Natural killer cell (primary cell): ENCODE results near the gene HLA-E. TPM values are rescaled to one million over a fixed set of nuclear protein-coding genes. Genes with fewer than 3 reads are reported as not detected.
A peak's percentile ranks its signal among the peaks of the same experiment; 100 is the strongest.

ENCODE experiments used
- ATAC-seq, 3 donors: fragments of 150-1000 bp in 2 of 3; fragments of 200-7000 bp in 1 of 3; cut with Tn5 transposase; 1 replicate in 1 of 3; 2 replicates in 2 of 3; pipeline ENCODE4 v1.10.0; 2021; ENCODE audit warnings: mild to moderate bottlenecking in 2 of 3, moderate library complexity in 2 of 3
- DNase-seq, 2 donors: peaks; one replicate each; pipeline versions ENCODE4 v3.0.0 to v3.0.0-alpha.2; 2013 to 2021; ENCODE audit warnings: mixed read lengths in 1 of 2
- H3K27ac ChIP-seq: one replicate; pipeline ENCODE4 v1.5.1; 2013; ENCODE audit warnings: mild to moderate bottlenecking, low read length
- H3K27me3 ChIP-seq: one replicate; pipeline ENCODE4 v1.6.1; 2013; ENCODE audit warnings: low read length; ENCODE audit not compliant: control insufficient read depth, insufficient read depth
- H3K36me3 ChIP-seq: one replicate; pipeline ENCODE4 v1.6.1; 2013; ENCODE audit warnings: low read length; ENCODE audit not compliant: control insufficient read depth, insufficient read depth
- H3K4me1 ChIP-seq: one replicate; pipeline ENCODE4 v1.6.1; 2013; ENCODE audit warnings: low read length; ENCODE audit not compliant: control insufficient read depth, insufficient read depth
- H3K4me3 ChIP-seq: one replicate; pipeline ENCODE4 v1.5.1; 2013; ENCODE audit warnings: low read length
- H3K9me3 ChIP-seq: one replicate; pipeline ENCODE4 v1.6.1; 2013; ENCODE audit warnings: low read length; ENCODE audit not compliant: control insufficient read depth, insufficient read depth
- H3K27ac Mint-ChIP-seq, 2 donors: one replicate each; pipeline ENCODE4 v1.8.0; 2022; ENCODE audit warnings: mild to moderate bottlenecking in 2 of 2, mixed read lengths in 2 of 2, moderate library complexity in 1 of 2
- H3K27me3 Mint-ChIP-seq, 2 donors: one replicate each; pipeline ENCODE4 v1.8.0; 2022; ENCODE audit warnings: low read depth in 2 of 2, mixed read lengths in 2 of 2
- H3K36me3 Mint-ChIP-seq: one replicate; pipeline ENCODE4 v1.8.0; 2022; ENCODE audit warnings: mixed read lengths
- H3K4me1 Mint-ChIP-seq, 2 donors: one replicate each; pipeline ENCODE4 v1.8.0; 2022; ENCODE audit warnings: mixed read lengths in 2 of 2
- H3K4me3 Mint-ChIP-seq: one replicate; pipeline ENCODE4 v1.8.0; 2022; ENCODE audit warnings: mild to moderate bottlenecking, moderate library complexity, mixed read lengths
- H3K9me3 Mint-ChIP-seq, 2 donors: one replicate each; pipeline ENCODE4 v1.8.0; 2022; ENCODE audit warnings: mixed read lengths in 2 of 2
- WGBS: methylation state at CpG from one replicate; pipeline ENCODE4 v1.1.7; 2013; ENCODE audit warnings: missing lambda C conversion rate; ENCODE audit not compliant: insufficient coverage; 5-methylcytosine and 5-hydroxymethylcytosine counted together
- intact Hi-C: fragments of 100-400 bp; cut with micrococcal nuclease; formaldehyde crosslinking; loops from one replicate; pipeline ENCODE4 v1.14.2; 2022
- total RNA-seq, 4 donors: library from RNA; stranded (reverse); fragments of 120-200 nt in 1 of 4; gene quantifications; one replicate each; pipeline versions ENCODE4 v1.2.3 to v1.2.4, GENCODE V29; 2013 to 2022
- TF ChIP-seq, protein P1 (sequence below): fragments of 200-600 bp; IDR thresholded peaks from one replicate; pipeline ENCODE4 v1.8.0; 2022; ENCODE audit warnings: antibody characterized with exemption

Gene HLA-E
- total RNA-seq, 3 donors from 2014 or later (not counting 1 experiment from before 2014, with no cell fraction given): 1,807 to 2,048 (median 1,904) TPM

DNA sequence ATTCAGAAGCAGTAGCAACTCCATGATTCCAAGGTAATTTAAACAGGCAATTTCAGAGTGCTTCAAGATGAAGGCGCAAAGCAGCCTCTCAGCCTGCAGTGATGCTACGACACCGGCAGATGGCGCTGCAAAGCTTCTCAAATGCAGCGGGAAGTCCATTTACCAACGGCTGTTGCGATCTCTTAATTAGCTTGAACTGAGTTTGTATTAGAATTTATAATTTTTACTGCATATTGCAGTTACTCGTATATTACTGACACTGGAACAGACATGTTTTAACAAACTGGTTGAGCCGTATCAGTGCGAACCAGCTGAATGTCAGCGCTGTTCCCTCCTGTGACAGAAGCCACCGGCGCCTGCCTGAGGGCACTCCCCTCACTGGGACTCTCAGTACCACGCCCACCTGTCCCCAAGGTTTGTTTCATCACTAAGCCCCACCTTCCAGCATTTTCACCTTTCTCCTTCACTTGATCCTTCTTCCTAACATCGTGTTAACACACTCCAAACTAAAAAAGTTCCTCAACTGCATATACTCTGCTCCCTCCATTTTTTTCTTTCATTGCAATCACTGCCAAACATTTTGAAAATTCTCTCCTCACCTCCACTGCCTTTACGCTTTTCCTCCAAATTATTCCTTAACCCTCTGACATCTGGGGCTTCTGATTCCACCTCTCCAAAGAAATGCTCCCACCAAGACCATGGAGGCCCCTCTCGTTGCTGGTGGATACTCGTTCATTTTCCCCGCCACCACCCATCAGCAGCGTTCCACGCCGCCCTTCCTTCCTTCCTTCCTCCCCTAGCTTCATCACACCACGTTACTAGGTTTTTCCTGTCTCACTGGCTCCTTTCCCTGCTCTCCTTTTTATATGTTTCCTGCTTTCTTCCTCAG lies 52.5 kb downstream of the HLA-E start:
- Mint-ChIP-seq H3K36me3 (no peaks in the 10 kb centered on the region), H3K4me1 (peaks cover 32 to 34% of the 10 kb centered on the region in 2 donors), H3K4me3 (peak overlapping the region; percentile 86), H3K27ac (peak overlapping the region; percentile 69 to 81), H3K27me3 (no peaks in the 10 kb centered on the region), H3K9me3 (no peaks in the 10 kb centered on the region)
- peak overlapping the region; percentile 4 for H3K4me3 ChIP-seq
- intact Hi-C loops: loop anchor here (1.0 to 5.0 kb wide), 3 partner anchors 56 to 131 kb away; partner anchors contain the start of genes DHX16, MRPS18B and PPP1R10
- DNase-seq: peak; percentile 76 to 94
- peaks cover 30% of the 10 kb centered on the region for H3K4me1 ChIP-seq
- H3K9me3 ChIP-seq: no peaks in the 10 kb centered on the region
- TF ChIP-seq, protein P1, sequence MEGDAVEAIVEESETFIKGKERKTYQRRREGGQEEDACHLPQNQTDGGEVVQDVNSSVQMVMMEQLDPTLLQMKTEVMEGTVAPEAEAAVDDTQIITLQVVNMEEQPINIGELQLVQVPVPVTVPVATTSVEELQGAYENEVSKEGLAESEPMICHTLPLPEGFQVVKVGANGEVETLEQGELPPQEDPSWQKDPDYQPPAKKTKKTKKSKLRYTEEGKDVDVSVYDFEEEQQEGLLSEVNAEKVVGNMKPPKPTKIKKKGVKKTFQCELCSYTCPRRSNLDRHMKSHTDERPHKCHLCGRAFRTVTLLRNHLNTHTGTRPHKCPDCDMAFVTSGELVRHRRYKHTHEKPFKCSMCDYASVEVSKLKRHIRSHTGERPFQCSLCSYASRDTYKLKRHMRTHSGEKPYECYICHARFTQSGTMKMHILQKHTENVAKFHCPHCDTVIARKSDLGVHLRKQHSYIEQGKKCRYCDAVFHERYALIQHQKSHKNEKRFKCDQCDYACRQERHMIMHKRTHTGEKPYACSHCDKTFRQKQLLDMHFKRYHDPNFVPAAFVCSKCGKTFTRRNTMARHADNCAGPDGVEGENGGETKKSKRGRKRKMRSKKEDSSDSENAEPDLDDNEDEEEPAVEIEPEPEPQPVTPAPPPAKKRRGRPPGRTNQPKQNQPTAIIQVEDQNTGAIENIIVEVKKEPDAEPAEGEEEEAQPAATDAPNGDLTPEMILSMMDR: peak; percentile 94
- ATAC-seq: peak; percentile 72 to 83 (median 72)
- peak overlapping the region; percentile 32 for H3K27ac ChIP-seq
- WGBS: under 1% methylated on average over 23 of the region's 23 CpGs
- peaks cover 13% of the 10 kb centered on the region for H3K36me3 ChIP-seq
- H3K27me3 ChIP-seq: no peaks in the 10 kb centered on the region

DNA sequence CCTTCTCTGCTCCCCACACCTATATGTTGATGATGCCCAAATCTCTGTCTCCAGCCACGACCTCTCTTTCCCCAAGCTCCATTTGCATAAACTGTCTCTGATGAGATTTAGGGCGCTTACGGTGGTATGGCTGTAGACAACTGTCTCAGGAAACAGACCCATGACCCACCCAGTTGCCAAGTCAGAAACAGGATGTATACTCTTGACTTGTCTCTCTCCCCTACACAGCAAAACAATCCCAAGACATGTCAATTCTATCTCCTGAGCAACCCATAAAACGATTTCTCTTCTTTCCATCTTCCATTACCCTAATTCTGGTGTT lies 53.1 kb downstream of the HLA-E start:
- ATAC-seq (peak; percentile 28 to 54 (median 31)), DNase-seq (peak; percentile 13 to 74)
- TF ChIP-seq, protein P1: no peak
- intact Hi-C loops: loop anchor here (5.0 kb wide), 1 partner anchor 75 kb away; the partner anchor contains the start of genes MRPS18B and PPP1R10
- Mint-ChIP-seq H3K27ac (peak overlapping the region; percentile 69 to 81), H3K4me3 (peak overlapping the region; percentile 86), H3K27me3 (no peaks in the 10 kb centered on the region), H3K36me3 (no peaks in the 10 kb centered on the region), H3K9me3 (no peaks in the 10 kb centered on the region), H3K4me1 (peaks cover 32 to 34% of the 10 kb centered on the region in 2 donors)
- H3K27me3 ChIP-seq: no peaks in the 10 kb centered on the region
- H3K27ac ChIP-seq: peak overlapping the region; percentile 32
- 0% methylated on average over 3 of the region's 4 CpGs for WGBS
- H3K4me3 ChIP-seq: peak overlapping the region; percentile 4
- no peaks in the 10 kb centered on the region for H3K9me3 ChIP-seq
- H3K4me1 ChIP-seq: peaks cover 30% of the 10 kb centered on the region
- H3K36me3 ChIP-seq: peaks cover 17% of the 10 kb centered on the region

DNA sequence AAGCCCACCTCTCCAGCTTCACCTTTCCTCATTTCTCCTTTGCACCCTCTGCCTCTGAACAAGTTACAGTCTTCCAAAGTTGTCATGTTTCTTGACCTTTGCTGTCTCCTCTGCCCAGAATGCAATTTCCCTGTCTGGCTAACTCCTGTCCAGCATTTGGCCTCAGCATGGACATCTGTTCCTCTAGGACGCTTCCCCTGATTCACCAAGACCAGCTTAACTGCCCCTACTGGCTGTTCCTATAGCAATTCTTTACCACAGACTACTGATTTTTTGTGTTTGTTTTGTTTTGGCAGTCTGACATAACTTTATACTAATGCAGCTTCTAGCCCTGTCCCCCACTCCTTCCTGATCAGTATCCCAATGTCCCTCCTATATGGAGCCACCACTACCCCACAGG lies 53.6 kb downstream of the HLA-E start:
- Histone ChIP-seq H3K4me1 (peaks cover 30% of the 10 kb centered on the region), H3K27ac (peak overlapping the region; percentile 32), H3K36me3 (peaks cover 17% of the 10 kb centered on the region), H3K4me3 (no peak overlapping the region), H3K9me3 (no peaks in the 10 kb centered on the region), H3K27me3 (no peaks in the 10 kb centered on the region)
- H3K4me1 Mint-ChIP-seq: peaks cover 32 to 34% of the 10 kb centered on the region in 2 donors
- no peak for ATAC-seq
- H3K27me3 Mint-ChIP-seq: no peaks in the 10 kb centered on the region
- no peaks in the 10 kb centered on the region for H3K9me3 Mint-ChIP-seq
- 100% methylated on average over 1 of the region's 1 CpG for WGBS
- H3K4me3 Mint-ChIP-seq: peak overlapping the region; percentile 86
- TF ChIP-seq, protein P1: no peak
- H3K36me3 Mint-ChIP-seq: no peaks in the 10 kb centered on the region
- intact Hi-C loops: loop anchor here (5.0 kb wide), 1 partner anchor 74 kb away; the partner anchor contains the start of genes MRPS18B and PPP1R10
- peak in 1 of 2 donors; percentile 27 for DNase-seq
- peak overlapping the region; percentile 69 to 81 for H3K27ac Mint-ChIP-seq

Other genes starting within 250 kb of the HLA-E start
- 10 to 100 TPM; 32.1 to 40.1 (median 38.5) TPM for gene TRIM39, start 162.6 kb upstream of the HLA-E start, total RNA-seq
- 10 to 100 TPM; 24.6 to 33.3 (median 31.4) TPM for gene RPP21, start 144.4 kb upstream of the HLA-E start, total RNA-seq
- gene GNL1, start 67.0 kb downstream of the HLA-E start, total RNA-seq: 100 to 1,000 TPM; 137 to 208 (median 187) TPM
- gene PRR3, start 67.8 kb downstream of the HLA-E start, total RNA-seq: 10 to 100 TPM in 2 of 3 donors, 1 to 10 TPM in 1; 9.5 to 14.8 (median 13.9) TPM
- 100 to 1,000 TPM in 2 of 3 donors, 10 to 100 TPM in 1; 91.4 to 138 (median 138) TPM for gene ABCF1, start 81.9 kb downstream of the HLA-E start, total RNA-seq
- gene PPP1R10, start 127.7 kb downstream of the HLA-E start, total RNA-seq: 100 to 1,000 TPM; 151 to 222 (median 174) TPM
- 10 to 100 TPM; 14.2 to 19.9 (median 16.6) TPM for gene MRPS18B, start 128.3 kb downstream of the HLA-E start, total RNA-seq
- 10 to 100 TPM in 1 of 3 donors, 1 to 10 TPM in 2; 8.1 to 10.8 (median 8.9) TPM for gene ATAT1, start 137.4 kb downstream of the HLA-E start, total RNA-seq
- gene C6orf136, start 157.6 kb downstream of the HLA-E start, total RNA-seq: 10 to 100 TPM; 39.4 to 51.4 (median 50.9) TPM
- gene DHX16, start 183.5 kb downstream of the HLA-E start, total RNA-seq: 10 to 100 TPM; 27.3 to 35.7 (median 27.7) TPM
- 100 to 1,000 TPM; 183 to 260 (median 219) TPM for gene PPP1R18, start 197.1 kb downstream of the HLA-E start, total RNA-seq
- 1 to 10 TPM; 7.4 to 8.9 (median 8.7) TPM for gene NRM, start 201.5 kb downstream of the HLA-E start, total RNA-seq
- 10 to 100 TPM; 61.2 to 77.0 (median 64.5) TPM for gene MDC1, start 227.8 kb downstream of the HLA-E start, total RNA-seq
- gene TUBB, start 230.8 kb downstream of the HLA-E start, total RNA-seq: 100 to 1,000 TPM; 121 to 168 (median 127) TPM